Osteocyte (in vitro differentiated cells): ENCODE measurements around the gene IRAK3. TPM values are rescaled to one million over a fixed set of nuclear protein-coding genes. Genes with fewer than 3 reads are reported as not detected.

Experiments used
- DNase-seq: peaks from one replicate; pipeline ENCODE4 v3.0.0; 2021; ENCODE audit warnings: mixed read lengths; ENCODE audit not compliant: unreplicated experiment; ENCODE audit errors: extremely low spot score
- H3K27ac Mint-ChIP-seq: one replicate; pipeline ENCODE4 v1.8.0; 2021; ENCODE audit warnings: mild to moderate bottlenecking, mixed read lengths; ENCODE audit not compliant: unreplicated experiment
- H3K27me3 Mint-ChIP-seq: one replicate; pipeline ENCODE4 v1.8.0; 2021; ENCODE audit warnings: mixed read lengths; ENCODE audit not compliant: unreplicated experiment
- H3K36me3 Mint-ChIP-seq: one replicate; pipeline ENCODE4 v1.8.0; 2021; ENCODE audit warnings: mixed read lengths; ENCODE audit not compliant: unreplicated experiment
- H3K4me1 Mint-ChIP-seq: one replicate; pipeline ENCODE4 v1.8.0; 2021; ENCODE audit warnings: mixed read lengths; ENCODE audit not compliant: unreplicated experiment
- H3K4me3 Mint-ChIP-seq: one replicate; pipeline ENCODE4 v1.8.0; 2021; ENCODE audit warnings: mild to moderate bottlenecking, moderate library complexity, mixed read lengths; ENCODE audit not compliant: unreplicated experiment
- H3K9me3 Mint-ChIP-seq: one replicate; pipeline ENCODE4 v1.8.0; 2021; ENCODE audit warnings: mixed read lengths; ENCODE audit not compliant: unreplicated experiment
- CTCF ChIP-seq: fragments of 200-600 bp; sonication (generic); IDR thresholded peaks from 2 replicates; pipeline ENCODE4 v1.5.0; 2021; ENCODE audit warnings: antibody characterized with exemption, mild to moderate bottlenecking, moderate library complexity
- total RNA-seq: library from RNA; stranded (reverse); gene quantifications from 2 replicates; pipeline ENCODE4 v1.2.1, GENCODE V29; 2021

IRAK3 gene
- total RNA-seq, 1 donor from 2014 or later = 0.32 TPM

GRCh38 chr12:66190519-66191370, 1.7 kb downstream of the IRAK3 start:
- Mint-ChIP-seq H3K36me3 (no peaks in the 10 kb centered on the region), H3K4me1 (no peaks in the 10 kb centered on the region), H3K27ac (no peak overlapping the region), H3K9me3 (no peaks in the 10 kb centered on the region), H3K4me3 (no peak overlapping the region), H3K27me3 (peaks cover 21% of the 10 kb centered on the region)
- DNase-seq = no peak
- no peak for TF ChIP-seq CTCF

- DNase-seq = no peak
- H3K36me3 Mint-ChIP-seq = no peaks in the 10 kb centered on the region
- H3K27ac Mint-ChIP-seq = no peak overlapping the region
- no peak for TF ChIP-seq CTCF
- no peaks in the 10 kb centered on the region for H3K9me3 Mint-ChIP-seq
- H3K4me3 Mint-ChIP-seq = no peak overlapping the region
- peaks cover 17% of the 10 kb centered on the region for H3K27me3 Mint-ChIP-seq
- no peaks in the 10 kb centered on the region for H3K4me1 Mint-ChIP-seq
Observed at GRCh38 chr12:66191547-66192126, 2.6 kb downstream of the IRAK3 start.

- no peak overlapping the region for H3K27ac Mint-ChIP-seq
- H3K36me3 Mint-ChIP-seq = no peaks in the 10 kb centered on the region
- no peaks in the 10 kb centered on the region for H3K9me3 Mint-ChIP-seq
- H3K27me3 Mint-ChIP-seq = peaks cover 21% of the 10 kb centered on the region
- no peak for DNase-seq
- TF ChIP-seq CTCF = no peak
- H3K4me3 Mint-ChIP-seq = no peak overlapping the region
- H3K4me1 Mint-ChIP-seq = peaks cover 1% of the 10 kb centered on the region
Observed at GRCh38 chr12:66194122-66194521, 5.1 kb downstream of the IRAK3 start.

GRCh38 chr12:66195242-66195641, 6.2 kb downstream of the IRAK3 start:
- H3K36me3 Mint-ChIP-seq = no peaks in the 10 kb centered on the region
- H3K27ac Mint-ChIP-seq = no peak overlapping the region

More at GRCh38 chr12:66195242-66195641, 6.2 kb downstream of the IRAK3 start:
- peaks cover 21% of the 10 kb centered on the region for H3K27me3 Mint-ChIP-seq
- H3K4me3 Mint-ChIP-seq = no peak overlapping the region
- no peak for TF ChIP-seq CTCF
- peaks cover 4% of the 10 kb centered on the region for H3K9me3 Mint-ChIP-seq
- peaks cover 1% of the 10 kb centered on the region for H3K4me1 Mint-ChIP-seq
- no peak for DNase-seq
